ENCODE measurements around the gene GATAD2A. TPM values are rescaled to one million over a fixed set of nuclear protein-coding genes. Genes with fewer than 3 reads are reported as not detected.

The GATAD2A gene
- total RNA-seq, 1 donor from 2014 or later: 163 TPM

DNA sequence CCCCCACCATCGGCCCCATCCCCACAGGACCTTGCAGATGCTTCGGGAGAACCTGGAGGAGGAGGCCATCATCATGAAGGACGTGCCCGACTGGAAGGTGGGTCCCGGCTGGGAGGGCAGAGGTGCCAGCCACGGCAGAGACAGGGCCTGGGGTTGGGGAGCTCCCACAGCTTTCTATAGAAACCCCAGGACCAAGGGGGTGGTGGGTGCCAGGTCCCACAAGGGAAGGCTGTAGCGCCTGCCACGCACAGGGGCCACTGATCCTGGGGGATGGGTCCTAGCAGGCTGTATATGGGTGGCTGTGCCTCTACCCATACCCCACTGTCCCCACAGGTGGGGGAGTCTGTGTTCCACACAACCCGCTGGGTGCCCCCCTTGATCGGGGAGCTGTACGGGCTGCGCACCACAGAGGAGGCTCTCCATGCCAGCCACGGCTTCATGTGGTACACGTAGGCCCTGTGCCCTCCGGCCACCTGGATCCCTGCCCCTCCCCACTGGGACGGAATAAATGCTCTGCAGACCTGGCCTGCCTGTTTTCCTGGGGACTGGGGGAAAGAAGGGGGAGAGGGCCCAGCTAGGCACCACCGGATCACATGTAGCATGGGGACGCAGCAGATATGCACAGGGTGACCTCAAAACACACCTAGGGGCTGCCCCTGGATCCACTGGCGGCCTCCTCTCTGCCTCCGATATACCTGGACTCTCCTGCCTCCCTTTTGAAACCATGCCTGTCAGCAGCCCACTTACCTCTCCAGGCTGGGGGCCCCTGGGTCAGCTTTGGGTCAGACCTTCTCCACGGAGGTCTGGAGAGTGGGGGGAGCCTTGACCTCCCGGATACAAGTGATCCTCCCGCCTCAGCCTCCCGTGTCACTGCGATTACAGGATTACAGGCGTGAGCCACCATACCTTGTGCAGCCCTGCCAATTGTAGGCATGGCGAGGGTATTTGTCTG is 122.5 kb downstream of the GATAD2A start:
- Histone ChIP-seq H3K36me3 (ENCODE audit: insufficient read depth, low read length) (peaks cover 3% of the 10 kb centered on the region), H2AFZ (ENCODE audit: low read depth, low read length) (no peak overlapping the region), H3K4me2 (ENCODE audit: low read length) (no peak overlapping the region), H3K79me2 (ENCODE audit: insufficient read depth, low read length) (peaks cover 26% of the 10 kb centered on the region), H3K27me3 (ENCODE audit: insufficient read depth, low read length) (no peaks in the 10 kb centered on the region), H3K4me3 (ENCODE audit: insufficient read depth, low read depth, low read length) (no peak overlapping the region), H3K4me1 (ENCODE audit: insufficient read depth, low read length) (no peaks in the 10 kb centered on the region), H3K9me3 (ENCODE audit: insufficient read depth, low read depth, low read length) (no peaks in the 10 kb centered on the region), H3K27ac (ENCODE audit: low read depth, low read length) (no peak overlapping the region), H3K9ac (ENCODE audit: low read length) (no peak overlapping the region), H4K20me1 (ENCODE audit: insufficient read depth, low read length) (peaks cover 74% of the 10 kb centered on the region)
- no peak for FAIRE-seq
- Mint-ChIP-seq H3K27ac (ENCODE audit: unreplicated experiment) (no peak overlapping the region), H3K27me3 (ENCODE audit: low read depth, unreplicated experiment) (no peaks in the 10 kb centered on the region), H3K36me3 (ENCODE audit: low read depth, unreplicated experiment) (peaks cover 7% of the 10 kb centered on the region), H3K9me3 (ENCODE audit: unreplicated experiment) (no peaks in the 10 kb centered on the region), H3K4me3 (ENCODE audit: unreplicated experiment) (no peak overlapping the region), H3K4me1 (ENCODE audit: low read depth, unreplicated experiment) (peaks cover 16% of the 10 kb centered on the region)
- DNase-seq (ENCODE audit: low read depth): no peak
- TF ChIP-seq, protein P1, sequence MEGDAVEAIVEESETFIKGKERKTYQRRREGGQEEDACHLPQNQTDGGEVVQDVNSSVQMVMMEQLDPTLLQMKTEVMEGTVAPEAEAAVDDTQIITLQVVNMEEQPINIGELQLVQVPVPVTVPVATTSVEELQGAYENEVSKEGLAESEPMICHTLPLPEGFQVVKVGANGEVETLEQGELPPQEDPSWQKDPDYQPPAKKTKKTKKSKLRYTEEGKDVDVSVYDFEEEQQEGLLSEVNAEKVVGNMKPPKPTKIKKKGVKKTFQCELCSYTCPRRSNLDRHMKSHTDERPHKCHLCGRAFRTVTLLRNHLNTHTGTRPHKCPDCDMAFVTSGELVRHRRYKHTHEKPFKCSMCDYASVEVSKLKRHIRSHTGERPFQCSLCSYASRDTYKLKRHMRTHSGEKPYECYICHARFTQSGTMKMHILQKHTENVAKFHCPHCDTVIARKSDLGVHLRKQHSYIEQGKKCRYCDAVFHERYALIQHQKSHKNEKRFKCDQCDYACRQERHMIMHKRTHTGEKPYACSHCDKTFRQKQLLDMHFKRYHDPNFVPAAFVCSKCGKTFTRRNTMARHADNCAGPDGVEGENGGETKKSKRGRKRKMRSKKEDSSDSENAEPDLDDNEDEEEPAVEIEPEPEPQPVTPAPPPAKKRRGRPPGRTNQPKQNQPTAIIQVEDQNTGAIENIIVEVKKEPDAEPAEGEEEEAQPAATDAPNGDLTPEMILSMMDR (IDR thresholded peaks at IDR 0.05; ENCODE audit: insufficient read depth, low read depth, low read length): no peak
- no peak for TF ChIP-seq EZH2 (IDR thresholded peaks at IDR 0.05; ENCODE audit: insufficient read depth, low read length)

DNA sequence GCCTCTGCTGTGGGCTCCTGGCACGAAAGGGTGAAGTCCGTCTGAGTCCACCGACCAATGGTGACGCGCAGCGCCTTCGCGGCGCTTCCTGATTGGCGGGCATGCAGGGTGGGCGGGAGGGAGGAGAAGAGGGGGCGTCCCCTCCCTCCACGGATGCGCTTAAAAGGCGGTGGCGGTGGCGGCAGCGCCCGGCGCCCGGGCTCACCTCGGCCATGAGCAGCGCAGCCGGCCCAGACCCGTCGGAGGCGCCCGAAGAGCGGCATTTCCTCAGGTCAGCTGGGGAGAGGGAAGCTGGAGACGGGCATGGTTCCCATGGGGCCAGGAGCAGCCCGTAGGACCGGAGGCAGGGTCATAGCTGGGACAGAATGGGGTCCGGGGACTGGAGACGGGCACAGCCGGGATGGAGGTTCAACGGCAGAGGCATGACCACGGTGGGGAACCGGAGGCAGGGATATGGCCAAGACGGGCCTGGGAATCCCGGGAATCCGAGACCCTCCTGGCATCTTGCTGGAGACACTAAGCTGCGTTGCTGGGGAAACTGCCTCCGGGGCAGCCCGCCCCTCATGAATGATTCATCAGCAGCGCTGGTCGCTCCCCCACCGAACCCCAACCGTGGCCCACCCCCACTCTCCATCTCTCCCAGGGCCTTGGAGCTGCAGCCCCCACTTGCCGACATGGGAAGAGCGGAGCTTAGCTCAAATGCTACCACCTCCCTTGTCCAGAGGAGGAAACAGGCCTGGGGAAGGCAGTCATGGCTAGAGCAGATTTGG is 123.4 kb downstream of the GATAD2A start, which contains the start of gene YJEFN3:
TSS of gene YJEFN3 (plus strand) at position 191 of the 770 bp plus-strand sequence. CDS start at position 213, 22 bp downstream.
- DNase-seq (ENCODE audit: low read depth): peak; percentile 32
- peaks cover 7% of the 10 kb centered on the region for H3K36me3 Mint-ChIP-seq (ENCODE audit: low read depth, unreplicated experiment)
- Histone ChIP-seq H3K36me3 (ENCODE audit: insufficient read depth, low read length) (peaks cover 3% of the 10 kb centered on the region), H3K9me3 (ENCODE audit: insufficient read depth, low read depth, low read length) (no peaks in the 10 kb centered on the region), H3K79me2 (ENCODE audit: insufficient read depth, low read length) (peaks cover 16% of the 10 kb centered on the region), H3K9ac (ENCODE audit: low read length) (no peak within 1 kb of the TSS), H3K27me3 (ENCODE audit: insufficient read depth, low read length) (no peaks in the 10 kb centered on the region), H3K27ac (ENCODE audit: low read depth, low read length) (no peak within 1 kb of the TSS), H2AFZ (ENCODE audit: low read depth, low read length) (no peak within 1 kb of the TSS), H3K4me1 (ENCODE audit: insufficient read depth, low read length) (no peaks in the 10 kb centered on the region), H3K4me3 (ENCODE audit: insufficient read depth, low read depth, low read length) (no peak within 1 kb of the TSS), H4K20me1 (ENCODE audit: insufficient read depth, low read length) (peaks cover 69% of the 10 kb centered on the region), H3K4me2 (ENCODE audit: low read length) (peak within 1 kb of the TSS; percentile 71)
- H3K27ac Mint-ChIP-seq (ENCODE audit: unreplicated experiment): no peak within 1 kb of the TSS
- no peaks in the 10 kb centered on the region for H3K27me3 Mint-ChIP-seq (ENCODE audit: low read depth, unreplicated experiment)
- no peak within 1 kb of the TSS for H3K4me3 Mint-ChIP-seq (ENCODE audit: unreplicated experiment)
- no peaks in the 10 kb centered on the region for H3K9me3 Mint-ChIP-seq (ENCODE audit: unreplicated experiment)
- no peak for FAIRE-seq
- peaks cover 18% of the 10 kb centered on the region for H3K4me1 Mint-ChIP-seq (ENCODE audit: low read depth, unreplicated experiment)
- no peak for TF ChIP-seq EZH2 (IDR thresholded peaks at IDR 0.05; ENCODE audit: insufficient read depth, low read length)

DNA sequence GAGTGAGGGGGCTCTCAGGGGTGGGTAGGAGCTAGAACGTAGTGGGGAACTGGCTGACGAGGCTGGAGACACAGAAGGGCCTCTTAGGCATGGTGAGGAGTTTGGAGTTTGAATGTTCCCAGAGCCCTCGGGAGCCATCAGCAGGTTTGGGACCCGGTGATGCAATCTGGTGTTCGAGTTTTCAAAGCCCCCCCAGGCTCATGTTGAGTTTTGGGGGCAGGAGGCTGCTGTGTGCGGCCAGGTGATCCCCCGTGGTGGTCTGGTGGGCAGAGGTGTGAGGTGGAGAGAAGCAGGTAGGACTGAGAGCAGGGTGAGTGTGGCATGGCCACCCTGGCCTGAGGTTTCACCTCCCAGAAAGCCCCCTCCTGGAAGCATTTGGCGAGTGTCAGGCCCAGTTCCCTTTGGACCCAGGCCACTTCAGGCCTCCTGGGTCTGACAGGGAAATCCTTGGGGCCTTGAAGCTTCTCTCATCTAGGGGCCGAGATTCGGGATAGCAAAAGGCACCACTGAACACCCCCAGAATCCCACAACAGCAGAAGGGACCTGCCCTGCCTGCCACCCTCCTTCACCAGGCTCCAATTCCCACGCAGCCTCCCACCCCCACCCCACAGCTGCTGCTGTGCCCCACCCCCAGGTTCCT is 124.4 kb downstream of the GATAD2A start:
- H3K9me3 Mint-ChIP-seq (ENCODE audit: unreplicated experiment): no peaks in the 10 kb centered on the region
- H3K4me2 ChIP-seq (ENCODE audit: low read length): no peak overlapping the region
- no peak overlapping the region for H3K4me3 Mint-ChIP-seq (ENCODE audit: unreplicated experiment)
- H3K79me2 ChIP-seq (ENCODE audit: insufficient read depth, low read length): peaks cover 7% of the 10 kb centered on the region
- no peaks in the 10 kb centered on the region for H3K4me1 ChIP-seq (ENCODE audit: insufficient read depth, low read length)
- H4K20me1 ChIP-seq (ENCODE audit: insufficient read depth, low read length): peaks cover 63% of the 10 kb centered on the region
- H3K27ac ChIP-seq (ENCODE audit: low read depth, low read length): no peak overlapping the region
- H3K36me3 Mint-ChIP-seq (ENCODE audit: low read depth, unreplicated experiment): peaks cover 10% of the 10 kb centered on the region
- no peak overlapping the region for H3K27ac Mint-ChIP-seq (ENCODE audit: unreplicated experiment)
- H3K27me3 ChIP-seq (ENCODE audit: insufficient read depth, low read length): no peaks in the 10 kb centered on the region
- peaks cover 22% of the 10 kb centered on the region for H3K4me1 Mint-ChIP-seq (ENCODE audit: low read depth, unreplicated experiment)
- H3K9me3 ChIP-seq (ENCODE audit: insufficient read depth, low read depth, low read length): no peaks in the 10 kb centered on the region
- H3K9ac ChIP-seq (ENCODE audit: low read length): no peak overlapping the region
- DNase-seq (ENCODE audit: low read depth) (no peak), FAIRE-seq (no peak)
- peaks cover 3% of the 10 kb centered on the region for H3K36me3 ChIP-seq (ENCODE audit: insufficient read depth, low read length)
- no peak overlapping the region for H3K4me3 ChIP-seq (ENCODE audit: insufficient read depth, low read depth, low read length)
- H2AFZ ChIP-seq (ENCODE audit: low read depth, low read length): no peak overlapping the region
- TF ChIP-seq EZH2 (IDR thresholded peaks at IDR 0.05; ENCODE audit: insufficient read depth, low read length): no peak
- TF ChIP-seq, protein P1 (IDR thresholded peaks at IDR 0.05; ENCODE audit: insufficient read depth, low read depth, low read length): no peak
- peaks cover 5% of the 10 kb centered on the region for H3K27me3 Mint-ChIP-seq (ENCODE audit: low read depth, unreplicated experiment)

All from astrocyte (in vitro differentiated cells and primary cell).